Measurements from ENCODE around the gene CYRIA.

CYRIA gene

GRCh38 chr2:16665748-16666448 is at the start of gene CYRIA:
TSS of gene CYRIA (minus strand) at chr2:16665834. CDS start at chr2:16588119, 77,715 bp downstream.
- Histone ChIP-seq H3K27ac (ENCODE audit: low read depth, low read length) (peak within 1 kb of the TSS; percentile 18), H3K9ac (ENCODE audit: low read depth, low read length) (no peak within 1 kb of the TSS), H3K27me3 (ENCODE audit: control insufficient read depth, insufficient read depth, low read length) (peaks cover 32% of the 10 kb centered on the region)

GRCh38 chr2:16713011-16713423 is 47.4 kb upstream of the CYRIA start:
- Histone ChIP-seq H3K27ac (ENCODE audit: low read depth, low read length) (no peak overlapping the region), H3K36me3 (ENCODE audit: control insufficient read depth, insufficient read depth, low read length) (no peaks in the 10 kb centered on the region), H3K9me3 (ENCODE audit: control insufficient read depth, insufficient read depth, low read length) (no peaks in the 10 kb centered on the region), H3K4me3 (ENCODE audit: low read depth, low read length) (no peak overlapping the region), H3K9ac (ENCODE audit: low read depth, low read length) (no peak overlapping the region), H3K4me1 (ENCODE audit: control insufficient read depth, insufficient read depth, low read length) (no peaks in the 10 kb centered on the region), H3K27me3 (ENCODE audit: control insufficient read depth, insufficient read depth, low read length) (no peaks in the 10 kb centered on the region)

More at GRCh38 chr2:16665748-16666448, at the start of gene CYRIA:
- H3K9me3 ChIP-seq (ENCODE audit: control insufficient read depth, insufficient read depth, low read length) = no peaks in the 10 kb centered on the region
- no peaks in the 10 kb centered on the region for H3K36me3 ChIP-seq (ENCODE audit: control insufficient read depth, insufficient read depth, low read length)
- H3K4me1 ChIP-seq (ENCODE audit: control insufficient read depth, insufficient read depth, low read length) = peaks cover 7% of the 10 kb centered on the region; the same call in 1 of the 2 replicates
- peak within 1 kb of the TSS; percentile 69 for H3K4me3 ChIP-seq (ENCODE audit: low read depth, low read length)

- Histone ChIP-seq H3K9ac (ENCODE audit: low read depth, low read length) (no peak overlapping the region), H3K27me3 (ENCODE audit: control insufficient read depth, insufficient read depth, low read length) (no peaks in the 10 kb centered on the region), H3K4me3 (ENCODE audit: low read depth, low read length) (no peak overlapping the region), H3K9me3 (ENCODE audit: control insufficient read depth, insufficient read depth, low read length) (no peaks in the 10 kb centered on the region), H3K36me3 (ENCODE audit: control insufficient read depth, insufficient read depth, low read length) (no peaks in the 10 kb centered on the region), H3K27ac (ENCODE audit: low read depth, low read length) (no peak overlapping the region), H3K4me1 (ENCODE audit: control insufficient read depth, insufficient read depth, low read length) (no peaks in the 10 kb centered on the region)
Observed at GRCh38 chr2:16709769-16710168, 44.1 kb upstream of the CYRIA start.

- no peak overlapping the region for H3K4me3 ChIP-seq (ENCODE audit: low read depth, low read length)
- H3K9me3 ChIP-seq (ENCODE audit: control insufficient read depth, insufficient read depth, low read length) = no peaks in the 10 kb centered on the region
Observed at GRCh38 chr2:16708173-16708572, 42.5 kb upstream of the CYRIA start.

GRCh38 chr2:16707014-16707623 is 41.5 kb upstream of the CYRIA start:
- H3K4me3 ChIP-seq (ENCODE audit: low read depth, low read length) = no peak overlapping the region
- H3K4me1 ChIP-seq (ENCODE audit: control insufficient read depth, insufficient read depth, low read length) = no peaks in the 10 kb centered on the region
- H3K9me3 ChIP-seq (ENCODE audit: control insufficient read depth, insufficient read depth, low read length) = no peaks in the 10 kb centered on the region
- H3K9ac ChIP-seq (ENCODE audit: low read depth, low read length) = no peak overlapping the region
- no peak overlapping the region for H3K27ac ChIP-seq (ENCODE audit: low read depth, low read length)
- H3K27me3 ChIP-seq (ENCODE audit: control insufficient read depth, insufficient read depth, low read length) = no peaks in the 10 kb centered on the region
- no peaks in the 10 kb centered on the region for H3K36me3 ChIP-seq (ENCODE audit: control insufficient read depth, insufficient read depth, low read length)

More at GRCh38 chr2:16708173-16708572, 42.5 kb upstream of the CYRIA start:
- Histone ChIP-seq H3K27me3 (ENCODE audit: control insufficient read depth, insufficient read depth, low read length) (no peaks in the 10 kb centered on the region), H3K27ac (ENCODE audit: low read depth, low read length) (no peak overlapping the region), H3K36me3 (ENCODE audit: control insufficient read depth, insufficient read depth, low read length) (no peaks in the 10 kb centered on the region), H3K9ac (ENCODE audit: low read depth, low read length) (no peak overlapping the region), H3K4me1 (ENCODE audit: control insufficient read depth, insufficient read depth, low read length) (no peaks in the 10 kb centered on the region)

- H3K4me3 ChIP-seq (ENCODE audit: low read depth, low read length) = no peak overlapping the region
- H3K9ac ChIP-seq (ENCODE audit: low read depth, low read length) = no peak overlapping the region
- no peaks in the 10 kb centered on the region for H3K9me3 ChIP-seq (ENCODE audit: control insufficient read depth, insufficient read depth, low read length)
- H3K27me3 ChIP-seq (ENCODE audit: control insufficient read depth, insufficient read depth, low read length) = no peaks in the 10 kb centered on the region
- H3K36me3 ChIP-seq (ENCODE audit: control insufficient read depth, insufficient read depth, low read length) = no peaks in the 10 kb centered on the region
- no peak overlapping the region for H3K27ac ChIP-seq (ENCODE audit: low read depth, low read length)
- H3K4me1 ChIP-seq (ENCODE audit: control insufficient read depth, insufficient read depth, low read length) = no peaks in the 10 kb centered on the region
Observed at GRCh38 chr2:16700551-16701259, 35.1 kb upstream of the CYRIA start.

GRCh38 chr2:16693854-16694253 is 28.2 kb upstream of the CYRIA start:
- H3K27ac ChIP-seq (ENCODE audit: low read depth, low read length) = no peak overlapping the region
- no peaks in the 10 kb centered on the region for H3K9me3 ChIP-seq (ENCODE audit: control insufficient read depth, insufficient read depth, low read length)
- H3K27me3 ChIP-seq (ENCODE audit: control insufficient read depth, insufficient read depth, low read length) = no peaks in the 10 kb centered on the region
- no peak overlapping the region for H3K4me3 ChIP-seq (ENCODE audit: low read depth, low read length)
- H3K4me1 ChIP-seq (ENCODE audit: control insufficient read depth, insufficient read depth, low read length) = no peaks in the 10 kb centered on the region
- H3K36me3 ChIP-seq (ENCODE audit: control insufficient read depth, insufficient read depth, low read length) = no peaks in the 10 kb centered on the region
- H3K9ac ChIP-seq (ENCODE audit: low read depth, low read length) = no peak overlapping the region

GRCh38 chr2:16691261-16691660 is 25.6 kb upstream of the CYRIA start:
- Histone ChIP-seq H3K27ac (ENCODE audit: low read depth, low read length) (no peak overlapping the region), H3K9ac (ENCODE audit: low read depth, low read length) (no peak overlapping the region)

GRCh38 chr2:16687955-16688354 is 22.3 kb upstream of the CYRIA start:
- Histone ChIP-seq H3K4me1 (ENCODE audit: control insufficient read depth, insufficient read depth, low read length) (no peaks in the 10 kb centered on the region), H3K27ac (ENCODE audit: low read depth, low read length) (no peak overlapping the region), H3K36me3 (ENCODE audit: control insufficient read depth, insufficient read depth, low read length) (no peaks in the 10 kb centered on the region), H3K4me3 (ENCODE audit: low read depth, low read length) (no peak overlapping the region), H3K27me3 (ENCODE audit: control insufficient read depth, insufficient read depth, low read length) (no peaks in the 10 kb centered on the region), H3K9me3 (ENCODE audit: control insufficient read depth, insufficient read depth, low read length) (no peaks in the 10 kb centered on the region), H3K9ac (ENCODE audit: low read depth, low read length) (no peak overlapping the region)

More at GRCh38 chr2:16691261-16691660, 25.6 kb upstream of the CYRIA start:
- no peaks in the 10 kb centered on the region for H3K27me3 ChIP-seq (ENCODE audit: control insufficient read depth, insufficient read depth, low read length)
- no peaks in the 10 kb centered on the region for H3K4me1 ChIP-seq (ENCODE audit: control insufficient read depth, insufficient read depth, low read length)
- H3K36me3 ChIP-seq (ENCODE audit: control insufficient read depth, insufficient read depth, low read length) = no peaks in the 10 kb centered on the region
- H3K4me3 ChIP-seq (ENCODE audit: low read depth, low read length) = no peak overlapping the region
- H3K9me3 ChIP-seq (ENCODE audit: control insufficient read depth, insufficient read depth, low read length) = no peaks in the 10 kb centered on the region

- no peaks in the 10 kb centered on the region for H3K9me3 ChIP-seq (ENCODE audit: control insufficient read depth, insufficient read depth, low read length)
- H3K36me3 ChIP-seq (ENCODE audit: control insufficient read depth, insufficient read depth, low read length) = no peaks in the 10 kb centered on the region
- no peaks in the 10 kb centered on the region for H3K4me1 ChIP-seq (ENCODE audit: control insufficient read depth, insufficient read depth, low read length)
- H3K27me3 ChIP-seq (ENCODE audit: control insufficient read depth, insufficient read depth, low read length) = no peaks in the 10 kb centered on the region
- no peak overlapping the region for H3K4me3 ChIP-seq (ENCODE audit: low read depth, low read length)
- H3K9ac ChIP-seq (ENCODE audit: low read depth, low read length) = no peak overlapping the region
- no peak overlapping the region for H3K27ac ChIP-seq (ENCODE audit: low read depth, low read length)
Observed at GRCh38 chr2:16687222-16687621, 21.6 kb upstream of the CYRIA start.

GRCh38 chr2:16686641-16687040 is 21.0 kb upstream of the CYRIA start:
- H3K9me3 ChIP-seq (ENCODE audit: control insufficient read depth, insufficient read depth, low read length) = no peaks in the 10 kb centered on the region
- H3K27ac ChIP-seq (ENCODE audit: low read depth, low read length) = no peak overlapping the region
- H3K36me3 ChIP-seq (ENCODE audit: control insufficient read depth, insufficient read depth, low read length) = no peaks in the 10 kb centered on the region
- no peaks in the 10 kb centered on the region for H3K27me3 ChIP-seq (ENCODE audit: control insufficient read depth, insufficient read depth, low read length)
- no peaks in the 10 kb centered on the region for H3K4me1 ChIP-seq (ENCODE audit: control insufficient read depth, insufficient read depth, low read length)
- no peak overlapping the region for H3K9ac ChIP-seq (ENCODE audit: low read depth, low read length)
- no peak overlapping the region for H3K4me3 ChIP-seq (ENCODE audit: low read depth, low read length)
